GM19099 (cell line): ENCODE measurements around the gene ERLEC1.

Experiments
- POLR2A ChIP-seq: IDR thresholded peaks from 3 replicates; pipeline ENCODE4 v1.6.1; 2011; ENCODE audit warnings: low read depth; ENCODE audit not compliant: insufficient read length; ENCODE audit errors: extremely low read depth

Gene ERLEC1

DNA sequence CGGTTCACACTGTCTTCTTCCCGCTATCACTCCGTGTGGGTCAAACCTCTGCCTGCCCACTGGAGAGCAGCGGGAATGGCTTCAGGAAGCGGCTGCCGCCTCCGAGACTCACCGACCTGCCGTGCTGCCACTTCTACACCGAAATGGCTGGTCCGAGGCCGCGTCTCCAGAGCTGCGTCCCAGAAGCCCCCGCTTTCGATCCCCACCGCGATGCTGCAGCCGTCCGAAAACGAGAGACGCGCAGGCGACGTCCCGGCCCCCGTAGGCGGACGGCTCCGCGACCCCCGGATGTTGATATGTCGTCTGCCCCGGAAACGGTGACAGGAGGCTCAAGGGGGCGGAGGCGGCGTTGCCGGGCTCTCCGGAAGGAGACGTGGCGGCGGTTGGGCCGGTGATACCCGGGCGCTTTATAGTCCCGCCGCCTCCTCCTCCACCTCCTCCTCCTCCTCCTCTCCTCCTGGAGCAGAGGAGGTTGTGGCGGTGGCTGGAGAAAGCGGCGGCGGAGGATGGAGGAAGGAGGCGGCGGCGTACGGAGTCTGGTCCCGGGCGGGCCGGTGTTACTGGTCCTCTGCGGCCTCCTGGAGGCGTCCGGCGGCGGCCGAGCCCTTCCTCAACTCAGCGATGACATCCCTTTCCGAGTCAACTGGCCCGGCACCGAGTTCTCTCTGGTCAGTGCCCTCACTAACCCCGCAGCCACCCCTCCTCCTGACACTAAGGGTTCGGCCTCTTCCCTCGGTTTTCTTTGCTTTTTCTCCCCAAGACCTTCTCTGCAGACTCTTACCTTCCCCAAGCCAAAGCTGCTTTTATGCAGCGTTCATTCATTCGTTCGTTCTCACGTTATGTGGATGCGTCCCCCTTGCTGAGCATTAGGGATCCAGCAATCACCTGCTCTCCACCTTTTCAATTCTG lies at the start of gene ERLEC1, which contains the start of gene ASB3:
TSS of gene ERLEC1 (plus strand) at position 340 of the 909 bp plus-strand sequence. CDS start at position 507, 167 bp downstream.
TSS of gene ASB3 (minus strand) at position 249 of the 909 bp plus-strand sequence. CDS start 21,381 bp downstream, outside the sequence.
- TF ChIP-seq POLR2A, result peak; percentile 83

DNA sequence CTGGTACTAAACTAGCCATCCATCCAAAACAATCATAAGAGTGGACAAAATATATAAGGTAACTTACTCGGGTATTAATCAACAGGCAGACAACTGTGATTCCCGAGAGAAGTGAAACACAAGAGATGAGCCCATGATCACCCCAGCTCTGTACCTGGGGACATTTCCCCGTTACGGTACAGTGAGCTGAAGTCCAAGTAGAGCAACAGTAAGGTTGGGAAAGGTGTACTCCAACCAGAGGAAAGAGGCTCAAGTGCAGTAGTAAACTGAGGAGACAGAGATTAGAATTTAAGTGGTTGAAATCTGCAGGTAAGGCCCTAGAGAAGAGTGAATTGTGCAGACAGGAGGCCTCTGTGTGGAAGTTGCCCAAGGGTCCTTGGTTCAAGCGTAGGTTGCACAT lies 49.8 kb upstream of the ERLEC1 start:
- TF ChIP-seq POLR2A, result no peak

DNA sequence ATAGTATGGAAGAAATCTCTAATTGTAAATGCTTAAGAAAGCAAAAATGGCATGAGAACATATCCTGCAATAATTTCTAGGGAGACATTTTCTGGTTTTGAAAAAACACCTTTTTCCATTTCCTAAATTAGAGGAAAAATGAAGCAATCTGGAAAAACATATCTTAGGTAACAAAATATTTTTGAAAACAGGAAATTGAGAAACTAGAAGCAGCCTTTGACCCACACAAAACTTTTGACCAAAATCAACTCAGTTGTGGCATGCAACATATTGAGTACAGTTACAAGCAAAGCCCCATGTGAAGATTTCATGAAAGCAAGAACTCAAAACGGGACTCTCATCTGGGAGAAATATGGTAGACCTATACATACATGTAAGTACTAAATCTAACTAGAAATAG lies 47.8 kb upstream of the ERLEC1 start:
- TF ChIP-seq POLR2A, result no peak

GRCh38 chr2:53740170-53740569 lies 46.7 kb upstream of the ERLEC1 start:
- no peak for TF ChIP-seq POLR2A

GRCh38 chr2:53744395-53745065 lies 42.3 kb upstream of the ERLEC1 start:
- no peak for TF ChIP-seq POLR2A

- no peak for TF ChIP-seq POLR2A
Measured at GRCh38 chr2:53750041-53750768, 36.6 kb upstream of the ERLEC1 start.

DNA sequence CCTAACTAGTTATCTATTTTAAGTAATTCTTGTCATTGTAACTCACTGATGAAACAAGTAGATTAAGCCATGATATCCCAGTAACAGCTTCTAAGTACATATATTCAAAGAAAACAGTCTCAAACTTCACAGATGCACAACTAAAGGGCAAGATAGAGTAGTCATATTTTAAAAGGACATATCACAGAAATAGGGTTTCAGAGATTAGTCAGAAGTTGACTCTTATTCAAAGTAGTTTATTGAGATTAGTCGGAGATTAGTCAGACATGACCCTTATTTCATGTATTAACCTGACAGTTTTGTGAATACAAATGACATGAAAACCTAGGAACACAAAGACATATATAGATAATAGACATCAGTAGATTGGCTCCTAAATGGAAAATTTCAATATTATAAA lies 35.1 kb upstream of the ERLEC1 start:
- TF ChIP-seq POLR2A, result no peak

- no peak for TF ChIP-seq POLR2A
Measured at GRCh38 chr2:53752385-53752784, 34.5 kb upstream of the ERLEC1 start.

DNA sequence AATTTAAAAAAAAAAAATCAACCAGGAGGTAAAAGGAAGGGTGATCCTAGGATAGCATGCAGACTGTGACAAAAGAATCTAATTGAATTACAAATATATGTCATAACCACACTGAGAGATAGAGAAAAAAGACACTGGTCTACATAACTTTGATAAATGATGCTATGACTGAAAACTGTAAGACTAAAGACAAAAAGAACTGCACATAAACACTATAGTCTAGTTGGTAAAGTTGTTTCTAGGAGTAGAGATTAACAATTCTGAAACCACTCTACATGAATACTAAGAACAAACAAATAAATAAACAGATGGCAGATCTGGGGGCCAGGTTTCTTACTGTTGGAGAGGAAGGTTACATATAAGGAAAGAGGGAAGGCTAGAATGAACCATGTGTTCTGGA lies 33.8 kb upstream of the ERLEC1 start:
- TF ChIP-seq POLR2A, result no peak

DNA sequence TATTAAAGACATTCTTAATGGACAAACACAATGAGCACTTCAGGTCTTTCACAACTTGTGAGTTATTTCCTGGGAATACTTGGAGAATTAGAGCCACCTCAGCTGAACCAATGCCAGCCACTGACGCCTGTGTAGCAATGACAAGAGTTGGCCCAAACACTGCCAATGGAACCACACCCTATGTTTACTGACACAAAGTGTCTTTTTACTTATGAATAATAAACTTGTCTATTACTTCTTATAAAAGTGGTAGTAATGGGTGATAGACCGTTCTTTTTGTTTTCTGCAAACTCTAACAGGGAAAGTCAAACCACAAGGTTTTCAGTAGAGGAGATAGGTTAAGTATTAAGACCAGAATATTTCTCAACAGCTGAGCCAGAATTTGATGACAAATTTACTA lies 31.7 kb upstream of the ERLEC1 start:
- no peak for TF ChIP-seq POLR2A

DNA sequence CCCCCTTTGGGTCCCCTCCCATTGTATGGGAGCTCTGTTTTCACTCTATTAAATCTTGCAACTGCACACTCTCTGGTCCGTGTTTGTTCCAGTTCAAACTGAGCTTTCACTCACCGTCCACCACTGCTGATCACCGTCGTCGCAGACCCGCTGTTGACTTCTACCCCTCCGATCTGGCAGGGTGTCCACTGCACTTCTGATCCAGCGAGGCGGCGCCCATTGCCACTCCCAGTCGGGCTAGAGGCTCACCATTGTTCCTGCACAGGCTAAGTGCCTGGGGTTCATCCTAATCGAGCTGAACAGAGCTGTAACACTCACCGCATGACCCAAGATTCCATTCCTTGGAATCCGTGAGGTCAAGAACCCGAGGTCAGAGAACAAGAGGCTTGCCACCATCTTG lies 30.2 kb upstream of the ERLEC1 start:
- TF ChIP-seq POLR2A, result no peak

GRCh38 chr2:53765767-53766166 lies 21.1 kb upstream of the ERLEC1 start:
- no peak for TF ChIP-seq POLR2A

GRCh38 chr2:53767405-53768241 lies 19.2 kb upstream of the ERLEC1 start, which contains the start of gene CHAC2:
CHAC2 (plus strand) TSS chr2:53767804; CDS start chr2:53767887, 83 bp downstream.
- peak; percentile 80 for TF ChIP-seq POLR2A

DNA sequence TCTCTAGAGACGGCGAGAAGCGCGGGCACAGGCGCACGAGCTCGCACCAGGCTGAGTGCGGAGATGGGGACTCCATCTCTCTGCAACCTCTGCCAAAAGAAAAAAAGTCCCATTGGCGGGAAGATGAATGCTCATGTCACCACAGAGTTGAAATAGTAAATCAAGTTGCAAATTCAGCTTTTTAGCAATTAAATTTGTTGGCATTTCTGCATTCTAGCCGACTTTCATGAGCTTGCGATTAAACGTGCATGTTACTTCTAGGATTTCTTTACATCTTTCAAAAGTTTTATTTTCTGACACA lies 18.7 kb upstream of the ERLEC1 start:
- no peak for TF ChIP-seq POLR2A
